GM06990 (cell line): ENCODE results near the gene MORN5.

Source experiments
- DNase-seq: peaks from one replicate; pipeline ENCODE4 v3.0.0-alpha.2; 2011; ENCODE audit not compliant: insufficient read length; ENCODE audit errors: extremely low read depth
- H3K27me3 ChIP-seq: replicated peaks from 2 replicates; pipeline ENCODE4 v1.6.0; 2011; ENCODE audit warnings: low read length; ENCODE audit not compliant: control insufficient read depth, insufficient read depth
- H3K36me3 ChIP-seq: 2 replicates; pipeline ENCODE4 v1.5.1; 2011; ENCODE audit warnings: low read length; ENCODE audit not compliant: control insufficient read depth, insufficient read depth
- H3K4me3 ChIP-seq: replicated peaks from 2 replicates; pipeline ENCODE4 v1.5.1; 2011; ENCODE audit warnings: low read depth, mild to moderate bottlenecking, control low read depth, low read length
- CTCF ChIP-seq: IDR thresholded peaks from 2 replicates; pipeline ENCODE4 v1.5.1; 2011; ENCODE audit warnings: low read length, control low read depth, mild to moderate bottlenecking, inconsistent platforms; ENCODE audit not compliant: insufficient read depth, poor library complexity, severe bottlenecking

Gene MORN5

GRCh38 chr9:122173670-122174069 is 14.0 kb downstream of the MORN5 start:
- DNase-seq: no peak

GRCh38 chr9:122176916-122177315 is 17.2 kb downstream of the MORN5 start:
- no peak for DNase-seq
- TF ChIP-seq CTCF: no peak
- Histone ChIP-seq H3K36me3 (no peaks in the 10 kb centered on the region), H3K4me3 (no peak overlapping the region), H3K27me3 (peaks cover 3% of the 10 kb centered on the region; the same call in 1 of the 2 replicates)

More at GRCh38 chr9:122173670-122174069, 14.0 kb downstream of the MORN5 start:
- Histone ChIP-seq H3K27me3 (peaks cover 3% of the 10 kb centered on the region; the same call in 1 of the 2 replicates), H3K4me3 (no peak overlapping the region), H3K36me3 (no peaks in the 10 kb centered on the region)
- TF ChIP-seq CTCF: no peak

GRCh38 chr9:122179054-122179689 is 19.5 kb downstream of the MORN5 start:
- Histone ChIP-seq H3K27me3 (peaks cover 1% of the 10 kb centered on the region; the same call in 1 of the 2 replicates), H3K4me3 (no peak overlapping the region), H3K36me3 (no peaks in the 10 kb centered on the region)
- DNase-seq: no peak
- no peak for TF ChIP-seq CTCF

GRCh38 chr9:122179690-122180074 is 20.0 kb downstream of the MORN5 start:
- no peak for TF ChIP-seq CTCF
- Histone ChIP-seq H3K4me3 (no peak overlapping the region), H3K36me3 (no peaks in the 10 kb centered on the region), H3K27me3 (peaks cover 1% of the 10 kb centered on the region; the same call in 1 of the 2 replicates)
- no peak for DNase-seq

GRCh38 chr9:122180633-122181032 is 20.9 kb downstream of the MORN5 start:
- Histone ChIP-seq H3K4me3 (no peak overlapping the region), H3K36me3 (no peaks in the 10 kb centered on the region), H3K27me3 (no peaks in the 10 kb centered on the region; the same call in 1 of the 2 replicates)
- no peak for TF ChIP-seq CTCF
- DNase-seq: no peak
